HTERT RPE-1 (cell line): ENCODE results near the gene SHCBP1.
"Not testable (repeated sequence)": the region's sequence is repeated elsewhere in the genome, so short reads cannot be mapped to it uniquely, and the experiment has no call there.

Source experiments
- in situ Hi-C: fragments of 300-500 bp; cut with MboI; formaldehyde crosslinking; loops from 4 replicates; pipeline ENCODE4 v1.14.3; 2020; ENCODE audit warnings: low sequenced_read_pairs

Gene SHCBP1

GRCh38 chr16:46621006-46621933 is at the start of gene SHCBP1:
Gene SHCBP1, minus strand, starts transcription at chr16:46621379. Its CDS starts 20 bp downstream, at chr16:46621359.
- in situ Hi-C loops, result no loop called here

GRCh38 chr16:46662123-46662522 is 40.9 kb upstream of the SHCBP1 start:
- in situ Hi-C loops, result no loop called here

GRCh38 chr16:46658925-46659324 is 37.7 kb upstream of the SHCBP1 start:
- in situ Hi-C loops, result no loop called here

- in situ Hi-C loops, result no loop called here
Observed at GRCh38 chr16:46651305-46651704, 30.1 kb upstream of the SHCBP1 start.

- in situ Hi-C loops, result no loop called here
Observed at GRCh38 chr16:46650254-46650623, 29.1 kb upstream of the SHCBP1 start.

- in situ Hi-C loops, result no loop called here
Observed at GRCh38 chr16:46649588-46650253, 28.5 kb upstream of the SHCBP1 start.

GRCh38 chr16:46648656-46649055 is 27.5 kb upstream of the SHCBP1 start:
- in situ Hi-C loops, result no loop called here

GRCh38 chr16:46638947-46639925 is 18.1 kb upstream of the SHCBP1 start:
- in situ Hi-C loops, result no loop called here

- in situ Hi-C loops, result no loop called here
Observed at GRCh38 chr16:46632778-46633733, 11.9 kb upstream of the SHCBP1 start.

GRCh38 chr16:46629331-46630219 is 8.4 kb upstream of the SHCBP1 start:
- in situ Hi-C loops, result no loop called here

GRCh38 chr16:46627746-46628145 is 6.6 kb upstream of the SHCBP1 start:
- in situ Hi-C loops, result no loop called here

GRCh38 chr16:46626681-46627080 is 5.5 kb upstream of the SHCBP1 start:
- in situ Hi-C loops, result not testable (repeated sequence)

- in situ Hi-C loops, result not testable (repeated sequence)
Observed at GRCh38 chr16:46624862-46625261, 3.7 kb upstream of the SHCBP1 start.

- in situ Hi-C loops, result not testable (repeated sequence)
Observed at GRCh38 chr16:46623707-46624106, 2.5 kb upstream of the SHCBP1 start.

- in situ Hi-C loops, result not testable (repeated sequence)
Observed at GRCh38 chr16:46623246-46623645, 2.1 kb upstream of the SHCBP1 start.

GRCh38 chr16:46621934-46622676 is 926 bp upstream of the SHCBP1 start:
- in situ Hi-C loops, result no loop called here

- in situ Hi-C loops, result no loop called here
Observed at GRCh38 chr16:46620266-46621005, 743 bp downstream of the SHCBP1 start.
